Amygdala (tissue), 56 donors: Measurements from ENCODE around the gene BIK.
"Not testable (repeated sequence)": the region's sequence is repeated elsewhere in the genome, so short reads cannot be mapped to it uniquely, and the experiment has no call there.

Source experiments
- DNase-seq, 56 donors: peaks; one replicate each; lab custom pipeline; 2025; lab: John Stamatoyannopoulos, UW

The BIK gene

DNA sequence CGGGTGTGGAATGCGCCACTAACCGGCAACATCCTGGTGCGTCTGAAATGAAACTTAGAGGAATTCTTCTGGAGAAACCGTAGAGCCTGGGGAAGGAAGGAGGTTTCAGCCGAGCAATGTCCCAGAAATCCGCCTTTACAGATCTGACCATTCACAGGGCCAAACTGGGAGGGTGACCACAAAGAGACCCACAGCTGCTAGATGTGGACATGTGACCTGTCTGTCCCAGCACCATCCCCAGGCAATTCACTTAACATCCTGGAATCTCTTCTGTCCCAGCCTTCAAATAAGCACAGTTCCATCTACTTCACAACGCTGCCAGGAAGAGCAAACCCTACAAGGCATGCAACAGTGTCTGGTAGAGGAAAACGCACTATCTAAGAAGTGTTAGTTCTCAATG lies 22.9 kb downstream of the BIK start:
- no peak for DNase-seq

DNA sequence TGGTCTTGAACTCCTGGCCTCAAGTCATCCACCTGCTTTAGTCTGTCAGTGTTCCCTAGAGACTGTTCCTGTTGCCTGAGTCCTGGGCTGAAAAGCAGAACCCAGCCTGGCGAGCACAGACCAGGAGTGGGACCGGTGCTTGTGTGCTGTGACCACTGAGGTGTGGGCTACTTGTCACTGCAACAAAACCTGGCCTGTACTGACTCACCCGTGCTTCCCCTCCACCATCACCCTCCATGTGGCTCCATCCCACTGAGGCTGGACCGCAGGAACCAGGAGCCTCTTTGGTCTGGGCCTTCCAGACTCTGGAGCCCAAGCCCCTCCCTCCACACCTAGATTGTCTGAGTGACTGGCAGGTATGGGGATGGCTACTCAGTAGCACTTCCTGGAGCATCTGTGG lies 24.0 kb downstream of the BIK start:
- no peak for DNase-seq

DNA sequence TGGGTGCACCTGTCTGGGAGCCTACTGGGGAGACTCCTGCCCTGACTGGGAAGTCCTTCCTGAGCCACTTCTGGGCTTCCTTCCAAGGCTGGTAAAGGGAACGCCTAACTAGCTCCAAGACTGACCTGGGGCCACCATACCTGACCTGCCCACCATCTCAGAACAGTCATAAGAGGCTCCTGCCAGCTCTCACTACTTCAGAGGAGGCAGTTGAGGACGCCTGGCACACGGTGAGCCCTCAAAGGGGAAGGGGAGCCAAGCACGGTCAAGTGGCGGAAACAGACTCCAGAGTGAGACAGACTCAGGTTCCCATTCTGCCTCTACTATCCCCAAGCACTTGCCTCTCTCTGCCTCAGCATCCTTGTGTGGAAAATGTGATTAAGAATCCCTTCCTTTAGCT lies 25.0 kb downstream of the BIK start:
- no peak for DNase-seq

DNA sequence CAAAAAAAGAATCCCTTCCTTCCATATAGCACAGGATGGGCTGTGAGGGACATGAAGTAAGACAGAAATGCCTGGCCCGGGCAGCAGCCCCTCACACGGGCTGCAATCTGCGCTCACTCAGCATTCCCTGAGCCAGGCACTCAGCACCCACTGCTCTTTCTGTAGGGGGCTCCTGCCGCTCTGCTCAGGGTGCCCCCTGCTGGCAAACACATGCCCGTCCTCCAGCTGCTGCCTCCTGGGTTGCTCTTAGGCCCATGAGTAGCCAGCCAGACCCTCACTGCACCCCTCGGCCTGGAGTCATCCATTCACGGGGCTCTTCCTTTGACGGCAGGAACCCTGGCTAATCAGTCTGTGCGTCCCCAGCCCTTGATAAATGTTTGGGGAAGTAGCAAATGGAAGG lies 25.7 kb downstream of the BIK start:
- DNase-seq: peak in 6 of 56 donors; percentile 2 to 25 (median 12)

DNA sequence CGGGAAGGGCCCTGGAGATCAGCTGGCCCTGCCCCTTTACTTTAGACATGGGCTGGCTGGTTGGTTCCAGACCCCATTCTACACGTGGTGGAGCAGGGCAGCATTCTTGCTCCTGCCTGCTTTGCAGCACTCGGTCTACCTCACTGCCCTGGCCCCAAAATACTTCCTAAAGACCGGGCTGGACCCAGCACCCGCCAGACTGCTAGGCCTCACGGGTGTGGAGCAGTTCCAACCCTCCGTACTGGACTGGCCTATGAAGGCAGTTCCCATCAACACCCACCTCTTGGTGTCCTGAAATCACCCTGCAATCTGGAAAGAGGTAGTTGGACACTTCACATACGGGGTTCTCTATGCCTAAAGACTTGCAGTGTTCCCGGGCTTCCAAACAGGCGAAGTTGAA lies 26.3 kb downstream of the BIK start:
- DNase-seq: no peak

DNA sequence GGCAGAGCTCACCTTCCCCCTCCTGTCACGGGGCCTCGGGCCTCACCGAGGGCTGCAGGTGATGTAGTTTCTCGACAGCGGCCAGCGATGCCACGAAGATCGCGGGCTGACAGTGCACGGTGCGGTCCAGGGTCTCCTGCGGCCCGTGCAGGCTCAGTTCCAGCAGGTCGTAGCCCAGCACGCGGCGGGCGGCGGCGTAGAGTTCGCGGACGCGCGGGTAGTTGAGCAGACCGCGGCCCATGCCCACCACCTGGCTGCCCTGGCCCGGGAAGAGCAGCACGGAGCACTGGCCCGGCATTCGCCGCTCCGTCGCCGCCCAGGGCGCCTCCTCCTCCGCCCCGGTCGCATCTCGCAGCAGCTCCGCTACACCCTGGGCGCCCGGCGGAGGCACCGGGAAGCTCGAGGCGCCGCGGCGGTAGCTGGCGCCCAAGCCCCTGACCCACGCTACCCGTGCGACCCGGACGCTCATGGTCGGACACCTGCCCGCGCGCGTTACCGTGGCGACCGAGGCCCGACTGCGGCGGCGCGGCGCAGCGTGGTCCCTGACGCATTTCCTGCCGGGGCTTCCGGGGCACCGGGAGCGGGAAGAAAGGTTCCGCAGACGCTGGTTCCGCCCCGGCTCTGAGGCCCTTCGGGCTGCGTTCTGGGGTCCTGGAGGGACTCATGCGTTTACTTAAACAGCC lies 32.5 kb downstream of the BIK start, which contains the start of gene MCAT:
Gene MCAT (minus strand): TSS at position 519 of the 683 bp plus-strand sequence. CDS start 50 bp downstream, at position 469.
- peak in 54 of 56 donors; percentile 30 to 92 (median 76) for DNase-seq

GRCh38 chr22:43144949-43145348 lies 34.4 kb downstream of the BIK start:
- DNase-seq: no peak

- DNase-seq: not testable (repeated sequence)
These were observed 34.8 kb downstream of the BIK start for GRCh38 chr22:43145371-43145770.

DNA sequence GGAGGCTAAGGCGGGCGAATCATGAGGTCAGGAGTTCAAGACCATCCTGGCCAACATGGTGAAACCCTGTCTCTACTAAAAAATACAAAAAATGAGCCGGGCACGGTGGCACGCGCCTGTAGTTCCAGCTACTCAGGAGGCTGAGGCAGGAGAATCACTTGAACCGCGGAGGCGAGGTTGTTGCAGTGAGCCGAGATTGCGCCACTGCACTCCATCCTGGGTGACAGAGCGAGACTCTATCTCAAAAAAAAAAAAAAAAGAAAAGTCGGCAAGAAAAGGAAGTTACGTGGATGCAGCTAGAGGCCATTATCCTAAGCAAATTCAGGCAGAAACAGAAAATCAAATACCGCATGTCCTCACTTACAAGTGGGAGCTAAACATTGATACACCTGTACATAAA lies 35.8 kb downstream of the BIK start:
- DNase-seq: not testable (repeated sequence)

DNA sequence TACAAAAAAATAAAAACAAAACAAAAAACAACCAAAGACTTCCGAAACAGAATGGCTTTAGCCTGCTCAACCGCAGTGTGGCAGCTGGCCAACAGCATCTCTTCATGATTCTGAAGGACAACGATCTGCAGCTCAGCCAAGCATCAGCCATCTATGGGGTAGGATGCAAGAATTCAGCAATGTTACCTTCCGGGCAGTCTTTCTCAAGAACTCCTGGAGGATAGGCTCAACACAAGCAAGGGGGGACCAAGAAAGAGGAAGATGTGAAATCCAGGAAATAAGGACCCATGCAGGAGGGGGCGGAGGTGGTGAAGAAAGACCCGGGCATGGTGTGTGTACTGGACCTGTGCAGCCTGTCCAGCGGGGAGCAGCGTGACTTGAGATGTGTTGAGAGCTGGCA lies 37.3 kb downstream of the BIK start:
- peak in 1 of 56 donors; percentile 2 for DNase-seq

GRCh38 chr22:43148581-43148980 lies 38.0 kb downstream of the BIK start:
- DNase-seq: no peak

DNA sequence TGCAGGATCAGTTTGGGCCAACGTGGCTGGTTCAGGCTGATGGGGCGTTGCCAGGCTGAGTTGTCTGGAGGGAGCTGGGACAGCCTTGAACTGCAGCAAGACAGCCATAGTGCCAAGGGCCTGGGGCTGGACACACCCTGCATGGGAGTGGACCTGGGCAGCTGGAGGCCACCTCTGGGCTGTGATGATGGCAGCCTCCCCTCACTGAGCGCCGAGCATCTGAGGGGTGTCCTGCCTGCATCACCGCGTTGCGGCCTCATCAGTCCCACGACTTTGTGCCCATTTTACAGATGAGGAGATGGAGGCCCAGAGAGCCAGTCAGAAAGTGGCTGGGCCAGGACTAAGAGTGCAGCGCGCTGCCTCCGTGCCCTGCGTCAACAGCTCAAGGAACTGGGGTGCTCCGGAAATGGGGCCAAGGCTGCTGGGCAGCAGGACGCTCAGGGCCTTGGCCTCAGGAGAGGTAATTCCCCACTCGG lies 40.2 kb downstream of the BIK start:
- DNase-seq: no peak

GRCh38 chr22:43151251-43152002 lies 40.9 kb downstream of the BIK start, which contains the start of gene TSPO:
Gene TSPO, plus strand, starts transcription at chr22:43151559. Its CDS starts 7,680 bp downstream, at chr22:43159239.
- DNase-seq: peak in 54 of 56 donors; percentile 15 to 88 (median 69)

GRCh38 chr22:43152003-43152356 lies 41.4 kb downstream of the BIK start:
- no peak for DNase-seq

GRCh38 chr22:43152357-43153071 lies 42.0 kb downstream of the BIK start:
- peak in 34 of 56 donors; percentile 16 to 76 (median 48) for DNase-seq

GRCh38 chr22:43153899-43154298 lies 43.3 kb downstream of the BIK start:
- no peak for DNase-seq

GRCh38 chr22:43154887-43155536 lies 44.5 kb downstream of the BIK start:
- peak in 3 of 56 donors; percentile 13 to 14 (median 13) for DNase-seq

- no peak for DNase-seq
These were observed 45.2 kb downstream of the BIK start for GRCh38 chr22:43155789-43156188.

- DNase-seq: no peak
These were observed 45.9 kb downstream of the BIK start for GRCh38 chr22:43156413-43156812.

DNA sequence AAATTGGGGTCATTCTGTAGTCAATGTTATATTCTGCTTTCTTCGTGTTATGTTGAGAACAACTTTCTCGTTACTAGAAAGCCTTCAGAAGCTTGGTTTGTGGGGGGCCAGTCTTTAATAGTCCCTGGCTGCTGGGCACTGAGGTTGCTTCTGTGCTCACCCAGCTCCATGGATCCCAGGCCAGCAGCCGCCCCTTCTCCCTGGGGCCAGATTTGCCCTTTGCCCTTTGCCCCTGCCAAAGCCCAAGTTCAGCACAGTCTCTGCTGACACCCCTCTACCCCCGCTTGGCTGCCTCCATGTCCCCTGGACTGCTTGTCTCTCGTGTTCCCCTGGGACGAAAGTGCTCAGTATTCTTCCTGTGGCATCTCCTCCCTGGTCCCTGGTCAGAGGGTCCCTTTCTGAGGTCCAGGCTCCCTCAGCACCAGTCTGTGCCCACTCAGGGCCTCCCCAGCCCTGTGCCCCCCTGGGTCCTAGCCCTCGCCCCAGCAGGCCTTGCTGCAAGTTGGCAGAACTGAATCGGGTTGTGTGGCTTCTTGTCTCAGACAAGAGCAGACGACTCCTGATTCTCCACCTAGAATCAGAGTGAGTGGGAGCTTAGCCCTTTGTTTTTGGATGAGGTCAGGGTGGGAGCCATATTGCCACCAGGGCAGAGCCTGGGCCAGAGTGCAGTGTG lies 47.5 kb downstream of the BIK start:
- DNase-seq: no peak
